Hematopoietic multipotent progenitor cell (in vitro differentiated cells): ENCODE data around the gene DAPP1. TPM values are rescaled to one million over a fixed set of nuclear protein-coding genes. Genes with fewer than 3 reads are reported as not detected.

Experiments used
- DNase-seq, 3 donors: peaks; one replicate each; pipeline ENCODE4 v3.0.0-alpha.2; 2011 to 2015; ENCODE audit warnings: low read depth in 2 of 3, low spot score in 2 of 3
- total RNA-seq: library from RNA; depleted of rRNA; stranded (reverse); fragments of >200 nt; gene quantifications from one replicate; pipeline ENCODE4 v1.2.3, GENCODE V29; 2012

The DAPP1 gene
- total RNA-seq, 1 donor, result 15.9 TPM

DNA sequence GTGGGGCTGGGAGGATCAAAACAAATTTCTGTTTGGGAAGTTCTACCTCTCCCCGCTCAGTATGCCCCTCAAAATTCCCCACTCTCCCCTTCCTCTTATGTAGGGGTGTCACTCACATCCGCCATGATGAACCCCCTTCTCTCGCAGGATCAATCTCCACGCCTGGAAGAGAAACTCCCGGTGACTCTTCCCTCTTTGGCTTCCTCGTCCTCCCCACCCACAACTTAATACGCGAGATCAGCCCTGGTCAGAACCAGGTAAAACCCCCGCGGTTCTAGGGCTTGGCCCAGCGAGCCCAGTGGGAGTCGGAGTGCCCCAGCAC, 77.2 kb downstream of the DAPP1 start:
- no peak for DNase-seq

DNA sequence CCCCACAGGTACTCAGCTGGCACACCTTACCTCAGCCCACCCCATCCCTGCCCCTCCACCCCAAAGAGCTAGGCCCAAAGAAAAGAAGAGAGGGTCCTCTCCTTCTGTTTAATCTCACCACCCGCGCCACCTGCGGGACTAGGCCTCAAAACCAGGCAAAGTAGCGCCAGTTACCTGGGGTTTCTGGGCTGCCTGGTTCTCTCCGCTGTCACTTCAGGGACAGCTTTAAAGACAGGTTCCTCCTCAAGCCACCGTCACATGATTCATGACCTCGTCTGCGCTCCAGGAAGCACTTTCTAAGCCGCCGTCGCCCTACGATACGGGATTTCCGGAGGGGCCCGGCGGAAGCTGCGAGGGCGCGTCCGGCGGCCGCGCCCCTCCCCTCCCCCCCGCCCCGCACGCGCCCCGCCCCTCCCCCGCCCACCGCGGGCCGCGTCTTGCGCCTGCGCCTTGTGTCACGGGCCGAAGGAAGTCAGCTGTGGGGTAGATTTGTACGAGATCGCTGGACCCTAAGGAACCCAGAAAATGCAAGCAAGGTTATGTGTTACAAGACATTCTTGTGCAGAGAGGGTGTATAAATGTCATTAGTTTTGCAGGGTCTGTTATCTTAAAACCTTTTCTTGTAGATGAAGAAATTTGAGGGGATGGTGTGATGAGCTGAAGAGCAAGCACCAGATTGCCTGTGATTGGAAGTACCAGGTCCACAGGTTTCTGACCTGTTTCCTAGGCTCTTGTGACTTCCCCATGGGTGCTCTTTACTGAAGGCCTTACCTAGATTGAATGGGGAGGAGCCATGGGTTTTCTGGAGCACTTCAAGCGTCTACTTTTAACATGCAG, 77.8 kb downstream of the DAPP1 start, which contains the start of gene LAMTOR3:
TSS of gene LAMTOR3 (minus strand) at position 267 of the 837 bp plus-strand sequence. CDS start 464 bp downstream, outside the sequence.
- peak; percentile 80 to 95 (median 95) for DNase-seq

DNA sequence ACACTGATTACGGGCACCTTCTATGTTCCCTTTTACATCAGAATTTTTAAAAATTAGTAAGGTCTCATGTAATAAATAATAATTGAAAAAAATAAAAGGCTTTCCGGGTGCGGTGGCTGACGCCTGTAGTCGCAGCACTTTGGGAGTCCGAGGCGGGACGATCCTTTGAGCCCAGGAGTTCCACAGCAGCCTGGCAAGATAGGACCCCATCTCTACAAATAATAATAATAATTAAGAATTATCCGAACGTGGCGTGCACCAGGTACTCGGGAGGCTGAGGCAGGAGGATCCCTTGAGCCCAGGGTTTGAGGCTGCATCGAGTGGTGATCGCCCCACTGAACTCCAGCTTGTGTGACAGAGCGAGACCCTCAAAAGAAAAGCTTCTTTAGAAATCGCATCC, 78.4 kb downstream of the DAPP1 start:
- DNase-seq, result no peak

DNA sequence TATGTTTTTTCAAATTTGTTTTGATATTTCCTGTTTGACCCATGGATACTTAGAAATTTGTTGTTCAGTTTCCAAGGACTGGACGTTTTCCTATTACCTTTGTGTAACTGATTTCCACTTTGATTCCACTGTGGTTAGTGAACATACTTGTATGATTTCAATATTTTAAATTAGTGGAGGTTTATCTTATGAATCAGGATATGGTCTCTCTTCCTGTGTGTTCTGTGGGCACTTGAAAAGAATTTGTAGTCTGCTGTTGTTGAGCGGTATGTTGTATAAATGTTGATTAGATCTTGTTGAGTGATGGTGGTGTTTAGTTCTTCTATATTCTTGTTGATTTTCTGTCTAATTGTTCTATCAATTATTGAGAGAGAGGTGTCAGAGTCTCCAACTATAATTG, 98.8 kb downstream of the DAPP1 start:
- no peak for DNase-seq

DNA sequence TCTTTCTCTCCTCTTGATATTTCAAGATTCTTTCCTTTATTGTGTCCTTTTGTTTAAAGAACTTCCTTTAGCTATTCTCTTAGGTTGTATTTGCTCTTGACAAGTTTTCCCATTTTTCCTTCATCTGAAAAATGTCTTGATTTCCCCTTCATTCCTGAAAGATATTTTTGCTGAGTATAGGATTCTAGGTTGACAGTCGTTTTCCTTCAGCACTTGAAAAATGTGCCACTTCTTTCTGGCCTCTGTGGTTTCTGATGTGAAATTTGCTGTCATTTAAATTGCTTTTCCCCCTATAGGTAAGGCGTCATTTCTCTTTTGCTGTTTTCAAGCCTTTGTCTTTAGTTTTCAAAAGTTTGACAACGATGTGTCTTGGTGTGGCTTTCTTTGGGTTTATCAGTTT, 100.9 kb downstream of the DAPP1 start:
- no peak for DNase-seq

DNA sequence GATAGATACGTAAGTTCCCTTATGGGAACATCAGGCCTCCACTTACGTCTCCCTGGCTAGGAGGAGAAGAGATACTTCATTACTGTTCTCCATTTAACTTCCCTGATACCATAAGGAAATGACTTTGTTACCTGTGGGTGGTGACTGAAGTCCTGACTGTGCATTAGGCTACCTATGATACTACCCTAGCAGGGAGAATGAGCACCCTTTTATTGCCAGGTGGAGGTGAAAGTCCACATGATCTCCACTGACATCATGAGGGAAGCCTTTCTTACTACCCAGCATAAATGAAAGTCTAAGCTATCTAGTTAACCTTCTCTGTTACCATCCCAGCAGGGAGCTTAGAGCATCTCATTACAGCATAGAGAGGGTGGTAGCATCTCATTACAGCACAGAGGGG, 102.0 kb downstream of the DAPP1 start:
- DNase-seq, result no peak

Other genes with a start within 250 kb of the DAPP1 start
- gene MTTP, start 242.0 kb upstream of the DAPP1 start, total RNA-seq, result under 0.01 TPM
- gene C4orf54, start 159.0 kb upstream of the DAPP1 start, total RNA-seq, result not detected
- gene LAMTOR3, start 77.6 kb downstream of the DAPP1 start, total RNA-seq, result 15.3 TPM
- gene DNAJB14, start 129.8 kb downstream of the DAPP1 start, total RNA-seq, result 17.2 TPM
- 186 TPM for gene H2AZ1, start 133.4 kb downstream of the DAPP1 start, total RNA-seq